ENCODE results near the gene LPP. TPM values are rescaled to one million over a fixed set of nuclear protein-coding genes. Genes with fewer than 3 reads are reported as not detected.

Gene LPP
- total and polyA plus RNA-seq, 9 of the 15 experiments (the other 6 are each of a cell fraction or from before 2014, with no cell fraction given), result 0.07 to 0.18 TPM; not detected in 7

DNA sequence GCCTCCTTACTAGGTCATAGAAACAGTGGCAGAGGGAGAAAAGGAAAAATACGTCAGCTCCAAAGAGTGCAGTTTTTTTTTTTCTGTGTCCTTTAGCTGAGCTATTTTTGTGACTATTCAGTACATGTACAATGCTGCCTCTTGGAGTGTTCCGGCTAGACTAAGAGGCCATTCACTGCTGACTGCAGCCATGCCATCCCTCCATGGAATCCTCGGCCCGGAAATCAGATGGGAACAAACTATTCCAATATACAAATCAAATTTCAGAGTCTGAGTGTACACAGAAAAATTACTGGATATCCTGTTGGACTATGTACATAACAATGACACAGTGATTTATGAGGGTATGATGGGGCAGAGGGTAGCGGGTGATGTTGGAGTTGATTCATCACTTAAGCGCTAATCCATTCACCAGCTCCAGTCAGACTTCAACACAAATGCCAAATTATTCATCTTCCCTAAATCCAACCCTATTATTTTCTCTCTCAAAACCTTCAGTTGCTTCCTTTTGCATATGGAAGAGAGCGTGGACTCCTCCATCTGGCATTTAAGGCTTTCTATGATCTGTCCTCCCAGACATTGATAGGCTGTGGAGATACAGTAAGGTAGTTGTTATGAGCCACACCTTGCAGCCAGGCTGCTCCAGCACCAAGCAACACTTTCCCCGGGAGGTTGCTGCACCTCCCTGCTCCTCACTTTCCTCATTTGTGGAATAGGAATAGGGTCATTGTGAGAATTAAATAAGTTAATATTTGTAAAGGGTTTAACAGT, 109.1 kb downstream of the LPP start:
- DNase-seq (ENCODE audit: extremely low read depth in 1 of 4, low spot score in 3 of 4) (no peak), ATAC-seq (no peak), FAIRE-seq (no peak)
- H3K36me3 ChIP-seq (ENCODE audit: control insufficient read depth, insufficient read depth, low read length), result no peaks in the 10 kb centered on the region
- no peaks in the 10 kb centered on the region for H3K9me3 ChIP-seq (replicated peaks; ENCODE audit: control insufficient read depth, insufficient read depth, low read depth, low read length)
- no peaks in the 10 kb centered on the region for H3K79me2 ChIP-seq (ENCODE audit: control insufficient read depth, insufficient read depth, low read length)
- no peak overlapping the region for H3K9ac ChIP-seq (ENCODE audit: insufficient read depth in 1 of 2, low read depth in 2 of 2, low read length in 2 of 2)
- H3K4me2 ChIP-seq (ENCODE audit: insufficient read depth, low read length), result no peak overlapping the region
- H3K27ac ChIP-seq (ENCODE audit: extremely low read depth, low read depth, low read length), result no peak overlapping the region
- CTCF ChIA-PET (ENCODE audit: low intra/inter-chr PET ratio), result interaction anchor here (0.7 kb wide), 1 partner anchor 521 kb away, joined by 4 read pairs; no protein-coding TSS in a partner anchor
- no peaks in the 10 kb centered on the region for H4K20me1 ChIP-seq (replicated peaks; ENCODE audit: control insufficient read depth, insufficient read depth, low read length)
- intact Hi-C loops (cut with micrococcal nuclease) (no loop called here), in situ Hi-C loops (cut with MboI) (no loop called here)
- no TSS peak for BruUV-seq (replicated peaks)
- WGBS (ENCODE audit: insufficient coverage, low coverage, missing lambda C conversion rate), result 3% methylated on average over 8 of the region's 8 CpGs
- H3K9me1 ChIP-seq (ENCODE audit: control insufficient read depth, insufficient read depth, low read length), result no peaks in the 10 kb centered on the region
- no peak overlapping the region for H2AFZ ChIP-seq (ENCODE audit: low read depth, low read length)
- POLR2A ChIA-PET, result no interaction called here
- H3K4me1 ChIP-seq (replicated peaks in 1 of 2; ENCODE audit: control insufficient read depth in 2 of 2, insufficient read depth in 2 of 2, low read length in 2 of 2), result no peaks in the 10 kb centered on the region
- TF ChIP-seq, protein P1, sequence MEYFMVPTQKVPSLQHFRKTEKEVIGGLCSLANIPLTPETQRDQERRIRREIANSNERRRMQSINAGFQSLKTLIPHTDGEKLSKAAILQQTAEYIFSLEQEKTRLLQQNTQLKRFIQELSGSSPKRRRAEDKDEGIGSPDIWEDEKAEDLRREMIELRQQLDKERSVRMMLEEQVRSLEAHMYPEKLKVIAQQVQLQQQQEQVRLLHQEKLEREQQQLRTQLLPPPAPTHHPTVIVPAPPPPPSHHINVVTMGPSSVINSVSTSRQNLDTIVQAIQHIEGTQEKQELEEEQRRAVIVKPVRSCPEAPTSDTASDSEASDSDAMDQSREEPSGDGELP (CRISPR knock-in tag; IDR thresholded peaks at IDR 0.05; ENCODE audit: borderline replicate concordance), result no peak
- no peak for TF ChIP-seq POLR2H (tag; IDR thresholded peaks at IDR 0.05; ENCODE audit: low read depth)
- TF ChIP-seq, protein P2, sequence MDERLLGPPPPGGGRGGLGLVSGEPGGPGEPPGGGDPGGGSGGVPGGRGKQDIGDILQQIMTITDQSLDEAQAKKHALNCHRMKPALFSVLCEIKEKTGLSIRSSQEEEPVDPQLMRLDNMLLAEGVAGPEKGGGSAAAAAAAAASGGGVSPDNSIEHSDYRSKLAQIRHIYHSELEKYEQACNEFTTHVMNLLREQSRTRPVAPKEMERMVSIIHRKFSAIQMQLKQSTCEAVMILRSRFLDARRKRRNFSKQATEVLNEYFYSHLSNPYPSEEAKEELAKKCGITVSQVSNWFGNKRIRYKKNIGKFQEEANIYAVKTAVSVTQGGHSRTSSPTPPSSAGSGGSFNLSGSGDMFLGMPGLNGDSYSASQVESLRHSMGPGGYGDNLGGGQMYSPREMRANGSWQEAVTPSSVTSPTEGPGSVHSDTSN (CRISPR knock-in tag; IDR thresholded peaks at IDR 0.05; ENCODE audit: low read depth), result no peak
- TF ChIP-seq, protein P2 (tag; conservative IDR thresholded peaks at IDR 0.05; ENCODE audit: low read depth), result no peak
- no peak for TF ChIP-seq KHSRP (IDR thresholded peaks at IDR 0.05)
- TF ChIP-seq, protein P3, sequence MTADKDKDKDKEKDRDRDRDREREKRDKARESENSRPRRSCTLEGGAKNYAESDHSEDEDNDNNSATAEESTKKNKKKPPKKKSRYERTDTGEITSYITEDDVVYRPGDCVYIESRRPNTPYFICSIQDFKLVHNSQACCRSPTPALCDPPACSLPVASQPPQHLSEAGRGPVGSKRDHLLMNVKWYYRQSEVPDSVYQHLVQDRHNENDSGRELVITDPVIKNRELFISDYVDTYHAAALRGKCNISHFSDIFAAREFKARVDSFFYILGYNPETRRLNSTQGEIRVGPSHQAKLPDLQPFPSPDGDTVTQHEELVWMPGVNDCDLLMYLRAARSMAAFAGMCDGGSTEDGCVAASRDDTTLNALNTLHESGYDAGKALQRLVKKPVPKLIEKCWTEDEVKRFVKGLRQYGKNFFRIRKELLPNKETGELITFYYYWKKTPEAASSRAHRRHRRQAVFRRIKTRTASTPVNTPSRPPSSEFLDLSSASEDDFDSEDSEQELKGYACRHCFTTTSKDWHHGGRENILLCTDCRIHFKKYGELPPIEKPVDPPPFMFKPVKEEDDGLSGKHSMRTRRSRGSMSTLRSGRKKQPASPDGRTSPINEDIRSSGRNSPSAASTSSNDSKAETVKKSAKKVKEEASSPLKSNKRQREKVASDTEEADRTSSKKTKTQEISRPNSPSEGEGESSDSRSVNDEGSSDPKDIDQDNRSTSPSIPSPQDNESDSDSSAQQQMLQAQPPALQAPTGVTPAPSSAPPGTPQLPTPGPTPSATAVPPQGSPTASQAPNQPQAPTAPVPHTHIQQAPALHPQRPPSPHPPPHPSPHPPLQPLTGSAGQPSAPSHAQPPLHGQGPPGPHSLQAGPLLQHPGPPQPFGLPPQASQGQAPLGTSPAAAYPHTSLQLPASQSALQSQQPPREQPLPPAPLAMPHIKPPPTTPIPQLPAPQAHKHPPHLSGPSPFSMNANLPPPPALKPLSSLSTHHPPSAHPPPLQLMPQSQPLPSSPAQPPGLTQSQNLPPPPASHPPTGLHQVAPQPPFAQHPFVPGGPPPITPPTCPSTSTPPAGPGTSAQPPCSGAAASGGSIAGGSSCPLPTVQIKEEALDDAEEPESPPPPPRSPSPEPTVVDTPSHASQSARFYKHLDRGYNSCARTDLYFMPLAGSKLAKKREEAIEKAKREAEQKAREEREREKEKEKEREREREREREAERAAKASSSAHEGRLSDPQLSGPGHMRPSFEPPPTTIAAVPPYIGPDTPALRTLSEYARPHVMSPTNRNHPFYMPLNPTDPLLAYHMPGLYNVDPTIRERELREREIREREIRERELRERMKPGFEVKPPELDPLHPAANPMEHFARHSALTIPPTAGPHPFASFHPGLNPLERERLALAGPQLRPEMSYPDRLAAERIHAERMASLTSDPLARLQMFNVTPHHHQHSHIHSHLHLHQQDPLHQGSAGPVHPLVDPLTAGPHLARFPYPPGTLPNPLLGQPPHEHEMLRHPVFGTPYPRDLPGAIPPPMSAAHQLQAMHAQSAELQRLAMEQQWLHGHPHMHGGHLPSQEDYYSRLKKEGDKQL (CRISPR knock-in tag; IDR thresholded peaks at IDR 0.05; ENCODE audit: borderline replicate concordance), result no peak
- TF ChIP-seq CEBPB (tag; IDR thresholded peaks at IDR 0.05), result no peak
- no peaks in the 10 kb centered on the region for H3K27me3 ChIP-seq (ENCODE audit: control insufficient read depth in 2 of 2, insufficient read depth in 2 of 2, low read length in 2 of 2)
- no peak overlapping the region for H3K4me3 ChIP-seq

Measured in K562 (cell line).